ENCODE data around the gene DOK7. TPM values are rescaled to one million over a fixed set of nuclear protein-coding genes. Genes with fewer than 3 reads are reported as not detected.

The DOK7 gene
- total RNA-seq, 1 experiment from 2014 or later: 0.26 TPM

- Histone ChIP-seq H2BK20ac (ENCODE audit: low read depth, low read length, poor library complexity, severe bottlenecking) (no peak overlapping the region), H2BK12ac (ENCODE audit: insufficient read length, low read depth, low read length) (no peak overlapping the region), H3K27ac (ENCODE audit: insufficient read length, low read depth, low read length) (no peak overlapping the region), H3K9me3 (ENCODE audit: control insufficient read depth, low read depth, low read length) (no peaks in the 10 kb centered on the region), H4K91ac (ENCODE audit: insufficient read length, low read depth, low read length) (no peak overlapping the region), H3K79me1 (ENCODE audit: insufficient read depth, low read depth, low read length, poor library complexity, severe bottlenecking) (no peaks in the 10 kb centered on the region), H3K56ac (ENCODE audit: insufficient read length, low read depth, low read length) (no peak overlapping the region), H3T11ph (ENCODE audit: low read length) (no peak overlapping the region), H2AFZ (ENCODE audit: low read length) (no peak overlapping the region), H2AK5ac (ENCODE audit: insufficient read length, low read length) (no peak overlapping the region), H3K79me2 (ENCODE audit: insufficient read depth, low read length) (no peaks in the 10 kb centered on the region), H3K23me2 (ENCODE audit: insufficient read length, low read depth, low read length, poor library complexity, severe bottlenecking) (no peaks in the 10 kb centered on the region), H3K4me2 (ENCODE audit: insufficient read depth, insufficient read length, low read length) (no peak overlapping the region), H4K5ac (ENCODE audit: insufficient read length, low read depth, low read length) (no peak overlapping the region), H2BK15ac (ENCODE audit: low read depth, low read length) (no peak overlapping the region), H3K9ac (ENCODE audit: extremely low read depth, insufficient read length, low read length) (no peak overlapping the region), H4K8ac (replicated peaks; ENCODE audit: insufficient read length, low read depth, low read length) (no peak overlapping the region), H2BK5ac (ENCODE audit: insufficient read length, low read length) (no peak overlapping the region), H3K14ac (ENCODE audit: insufficient read depth, low read length) (no peak overlapping the region; the same call in 1 of the 2 replicates), H4K20me1 (ENCODE audit: control insufficient read depth, insufficient read depth, insufficient read length) (no peaks in the 10 kb centered on the region), H3K4me1 (ENCODE audit: insufficient read depth, low read length) (no peaks in the 10 kb centered on the region), H3K27me3 (ENCODE audit: insufficient read depth, low read length) (no peaks in the 10 kb centered on the region), H3K4ac (ENCODE audit: low read depth, low read length) (no peak overlapping the region), H3K23ac (ENCODE audit: insufficient read length, low read depth, low read length) (no peak overlapping the region), H2BK120ac (ENCODE audit: low read depth, low read length, poor library complexity, severe bottlenecking) (no peak overlapping the region), H3K18ac (ENCODE audit: insufficient read length, low read depth, low read length) (no peak overlapping the region)
- peaks cover 0 to 5% of the 10 kb centered on the region in 2 experiments; a peak in 1 of 4 replicates for H3K4me1 Mint-ChIP-seq
- TF ChIP-seq CTCF (conservative IDR thresholded peaks at IDR 0.05): no peak
- H3K9me3 Mint-ChIP-seq: no peaks in the 10 kb centered on the region
- no CpG with 5 or more reads among the region's 18 CpGs for WGBS (ENCODE audit: extremely low coverage, insufficient read length, low lambda C conversion rate)
- peak overlapping the region in 1 of 3 experiments; percentile 88; a peak in 3 of 7 replicates for H3K27ac Mint-ChIP-seq
- peak; percentile 20 for DNase-seq
- H3K27me3 Mint-ChIP-seq (ENCODE audit: low read depth): no peaks in the 10 kb centered on the region; the same call in 1 of the 2 replicates
- H3K4me3 Mint-ChIP-seq: no peak overlapping the region
- H3K36me3 Mint-ChIP-seq (ENCODE audit: insufficient read depth in 1 of 3, low read depth in 3 of 3): peaks cover 0 to 30% (median 2%) of the 10 kb centered on the region in 3 experiments; a peak in 5 of 7 replicates
These were observed 46.8 kb upstream of the DOK7 start for GRCh38 chr4:3416270-3416669.

Measured in H9 (cell line).